Measurements from ENCODE around the gene CELA1. TPM values are rescaled to one million over a fixed set of nuclear protein-coding genes. Genes with fewer than 3 reads are reported as not detected.
"Not testable (repeated sequence)": the region's sequence is repeated elsewhere in the genome, so short reads cannot be mapped to it uniquely, and the experiment has no call there.

The CELA1 gene
- total RNA-seq, 2 experiments from 2014 or later = not detected

DNA sequence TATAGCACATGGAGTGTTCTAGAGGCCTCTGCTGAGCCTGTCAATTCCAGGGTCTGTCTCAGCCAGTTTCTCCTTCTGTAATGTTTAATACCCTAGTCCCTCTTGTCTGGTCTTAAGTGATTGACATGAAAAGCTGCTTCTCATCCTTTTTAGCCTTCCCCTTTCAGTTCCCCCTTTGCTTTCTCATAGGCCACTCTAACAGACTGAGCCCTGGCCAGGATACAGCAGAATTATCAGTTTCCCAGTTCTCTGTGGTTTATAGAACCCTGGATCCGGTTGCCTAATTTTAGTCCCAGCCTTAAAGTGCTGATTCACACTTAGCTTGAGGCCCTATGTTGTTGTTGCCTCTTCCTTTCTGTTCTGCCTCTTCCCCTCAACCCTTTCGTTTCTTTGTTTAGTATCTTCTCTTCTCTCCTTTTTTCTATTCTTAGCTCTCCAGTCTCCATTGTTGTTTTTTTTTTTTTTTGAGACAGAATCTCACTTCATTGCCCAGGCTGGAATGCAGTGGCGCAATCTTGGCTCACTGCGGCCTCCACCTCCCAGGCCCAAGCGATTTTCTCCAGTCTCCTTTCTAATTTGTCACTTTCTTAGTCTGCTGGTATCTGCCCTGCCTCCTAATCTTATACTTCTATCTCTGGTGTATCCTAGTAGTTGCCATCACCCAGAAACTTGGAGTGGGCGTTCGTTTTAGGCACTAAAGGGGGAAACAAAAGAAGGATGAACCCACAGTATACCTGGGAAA lies 19.6 kb downstream of the CELA1 start:
- H3K9me3 Mint-ChIP-seq = no peaks in the 10 kb centered on the region
- POLR2A ChIA-PET = interaction anchor here (0.5 to 1.5 kb wide), 6 partner anchors 9 to 98 kb away, joined by 3 to 10 read pairs (median 6); partner anchors contain the start of genes DAZAP2 and SLC4A8
- H3K27ac Mint-ChIP-seq = peak overlapping the region; percentile 89
- DNase-seq (no peak), ATAC-seq (ENCODE audit: low read depth) (no peak)
- peaks cover 20% of the 10 kb centered on the region for H3K36me3 Mint-ChIP-seq
- no peaks in the 10 kb centered on the region for H3K27me3 Mint-ChIP-seq
- peak overlapping the region; percentile 61 for H3K4me3 Mint-ChIP-seq
- peaks cover 43% of the 10 kb centered on the region for H3K4me1 Mint-ChIP-seq

DNA sequence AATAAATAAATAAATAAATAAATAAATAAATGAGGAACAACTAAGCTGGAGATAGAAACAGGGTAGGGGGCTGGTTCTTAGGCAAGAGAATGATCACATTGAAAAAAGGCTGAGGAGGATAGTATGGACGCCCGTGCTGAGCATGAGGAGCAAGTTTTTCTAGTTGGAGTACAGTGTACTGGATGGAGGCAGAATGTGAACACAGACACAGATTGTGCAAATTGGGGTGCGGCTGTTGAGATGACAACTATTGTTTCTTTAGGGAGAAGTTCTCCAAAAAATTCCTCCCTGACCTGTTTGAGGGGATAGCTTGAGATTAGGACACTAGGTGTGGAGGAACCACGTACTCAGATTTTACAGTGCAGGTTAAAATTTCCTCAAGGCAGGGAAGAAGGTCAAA lies 21.5 kb downstream of the CELA1 start:
- peaks cover 32% of the 10 kb centered on the region for H3K36me3 Mint-ChIP-seq

DNA sequence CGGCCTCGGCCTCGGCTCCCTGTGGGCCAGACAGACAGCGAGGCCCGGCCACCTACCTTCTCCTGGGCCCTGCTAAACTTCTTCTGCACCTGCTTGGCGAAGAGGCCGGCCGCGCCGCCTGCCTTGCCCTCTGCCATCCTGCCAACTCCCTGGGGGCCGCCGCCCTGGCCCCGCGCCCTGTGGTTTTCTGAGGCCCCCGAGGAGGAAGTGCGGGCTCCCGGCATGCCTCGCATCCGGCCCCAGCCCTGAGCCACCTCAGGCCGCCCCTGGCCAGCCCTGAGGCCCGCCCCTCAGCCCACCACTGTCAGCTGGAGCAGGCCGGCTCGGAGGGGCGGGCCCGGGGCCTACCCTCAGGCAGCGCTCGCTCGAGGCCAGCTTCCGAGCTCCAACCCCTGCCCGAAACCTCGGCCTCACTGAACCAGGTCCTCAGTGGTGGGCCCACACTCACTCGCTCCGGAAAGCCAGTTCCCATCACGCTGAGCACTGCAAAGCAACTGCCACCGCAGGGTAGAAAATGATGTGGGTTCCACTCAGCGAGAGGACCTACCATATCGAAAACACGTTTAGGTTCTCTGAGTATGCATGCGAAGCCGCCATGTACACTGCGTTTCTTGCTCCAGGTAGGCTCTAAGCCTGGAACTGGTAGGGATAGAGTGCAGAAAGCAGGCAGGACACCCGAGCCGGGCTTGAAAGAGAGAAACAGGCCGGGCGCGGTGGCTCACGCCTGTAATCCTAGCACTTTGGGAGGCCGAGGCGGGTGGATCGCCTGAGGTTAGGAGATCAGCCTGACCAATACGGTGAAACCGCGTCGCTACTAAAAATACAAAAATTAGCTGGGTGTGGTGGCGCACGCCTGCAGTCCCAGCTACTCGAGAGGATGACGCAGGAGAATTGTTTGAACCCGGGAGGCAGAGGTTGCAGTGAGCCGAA lies 22.2 kb downstream of the CELA1 start, which contains the start of gene BIN2:
BIN2 (minus strand) TSS at position 209 of the 930 bp plus-strand sequence; CDS start at position 137, 72 bp downstream.
- Mint-ChIP-seq H3K4me1 (peaks cover 55% of the 10 kb centered on the region), H3K36me3 (peaks cover 32% of the 10 kb centered on the region), H3K27ac (peak within 1 kb of the TSS; percentile 97), H3K4me3 (peak within 1 kb of the TSS; percentile 96), H3K27me3 (no peaks in the 10 kb centered on the region), H3K9me3 (no peaks in the 10 kb centered on the region)
- ATAC-seq (ENCODE audit: low read depth) (peak; percentile 82), DNase-seq (peak; percentile 87)
- POLR2A ChIA-PET = interaction anchor here (0.5 to 2.4 kb wide), 7 partner anchors 9 to 279 kb away, joined by 3 to 13 read pairs (median 3); partner anchors contain the start of gene DAZAP2

More for the DNA sequence above, 21.5 kb downstream of the CELA1 start:
- POLR2A ChIA-PET = interaction anchor here (2.4 kb wide), 1 partner anchor 86 kb away, joined by 13 read pairs; the partner anchor contains the start of gene DAZAP2
- DNase-seq (no peak), ATAC-seq (ENCODE audit: low read depth) (no peak)
- no peaks in the 10 kb centered on the region for H3K9me3 Mint-ChIP-seq
- peak overlapping the region; percentile 65 for H3K4me3 Mint-ChIP-seq
- H3K27ac Mint-ChIP-seq = peak overlapping the region; percentile 78
- H3K27me3 Mint-ChIP-seq = no peaks in the 10 kb centered on the region
- peaks cover 55% of the 10 kb centered on the region for H3K4me1 Mint-ChIP-seq

DNA sequence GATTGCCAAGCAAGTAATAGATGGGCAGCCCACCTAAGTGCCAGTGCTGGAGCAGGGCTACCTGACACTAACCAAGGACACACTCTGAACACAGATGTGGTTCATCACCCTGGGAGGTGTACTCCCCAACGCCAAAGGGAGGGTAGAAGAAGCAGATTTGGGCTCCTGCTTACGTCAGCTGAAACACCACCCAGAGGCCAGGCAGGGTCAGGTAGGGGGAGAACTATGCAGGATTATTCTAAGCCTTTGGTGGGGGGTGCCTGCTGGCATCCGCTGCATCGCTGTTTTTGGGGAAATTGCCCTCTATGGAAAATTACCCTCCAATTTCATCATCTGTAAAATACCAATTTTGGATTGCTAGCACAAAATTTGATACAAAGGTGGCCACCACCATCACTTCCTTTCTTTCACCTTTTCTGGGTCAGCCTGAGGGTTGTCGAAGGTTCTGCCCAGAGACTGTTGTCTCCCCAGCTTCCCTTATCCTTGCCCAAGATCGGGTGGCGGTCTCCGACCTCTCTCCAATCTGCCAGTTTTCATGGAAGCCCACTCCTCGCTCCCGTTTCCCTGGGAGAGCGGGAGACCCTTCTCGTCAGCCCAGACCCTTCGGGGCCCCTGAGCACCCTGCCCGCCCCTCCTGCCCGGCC lies 23.0 kb downstream of the CELA1 start:
- H3K36me3 Mint-ChIP-seq = peaks cover 35% of the 10 kb centered on the region

DNA sequence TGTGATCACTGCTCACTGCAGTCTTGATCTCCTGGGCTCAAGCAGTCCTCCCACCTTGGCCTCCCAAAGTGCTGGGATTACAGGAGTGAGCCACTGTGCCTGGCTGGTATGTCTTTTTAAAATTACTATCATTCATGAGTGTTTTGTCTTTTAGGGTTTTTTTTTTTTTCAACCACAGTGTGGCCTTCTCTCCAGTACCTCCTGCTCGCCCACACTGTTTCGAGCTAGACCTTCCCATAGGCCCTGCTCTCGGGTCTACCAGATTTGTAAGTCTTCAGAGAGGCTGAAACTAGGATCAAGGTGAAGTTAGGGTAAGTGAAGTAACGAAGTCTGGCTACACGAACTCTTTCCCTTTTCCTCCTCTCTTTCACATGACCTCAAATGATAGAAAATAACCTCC lies 24.0 kb downstream of the CELA1 start:
- no peak for DNase-seq
- Mint-ChIP-seq H3K4me1 (peaks cover 56% of the 10 kb centered on the region), H3K27me3 (no peaks in the 10 kb centered on the region), H3K27ac (peak overlapping the region; percentile 97), H3K36me3 (peaks cover 38% of the 10 kb centered on the region), H3K9me3 (no peaks in the 10 kb centered on the region), H3K4me3 (peak overlapping the region; percentile 96)
- no peak for ATAC-seq (ENCODE audit: low read depth)
- POLR2A ChIA-PET = interaction anchor here (0.5 to 1.3 kb wide), 6 partner anchors 9 to 71 kb away, joined by 3 to 10 read pairs (median 3); partner anchors contain the start of gene SMAGP

More for the DNA sequence above, 23.0 kb downstream of the CELA1 start:
- Mint-ChIP-seq H3K27me3 (no peaks in the 10 kb centered on the region), H3K9me3 (no peaks in the 10 kb centered on the region), H3K4me3 (peak overlapping the region; percentile 96), H3K4me1 (peaks cover 55% of the 10 kb centered on the region), H3K27ac (peak overlapping the region; percentile 97)
- DNase-seq (peak; percentile 58), ATAC-seq (ENCODE audit: low read depth) (peak; percentile 50)
- POLR2A ChIA-PET = interaction anchor here (0.5 to 2.4 kb wide), 10 partner anchors 8 to 278 kb away, joined by 3 to 13 read pairs (median 3); partner anchors contain the start of genes DAZAP2 and SMAGP

DNA sequence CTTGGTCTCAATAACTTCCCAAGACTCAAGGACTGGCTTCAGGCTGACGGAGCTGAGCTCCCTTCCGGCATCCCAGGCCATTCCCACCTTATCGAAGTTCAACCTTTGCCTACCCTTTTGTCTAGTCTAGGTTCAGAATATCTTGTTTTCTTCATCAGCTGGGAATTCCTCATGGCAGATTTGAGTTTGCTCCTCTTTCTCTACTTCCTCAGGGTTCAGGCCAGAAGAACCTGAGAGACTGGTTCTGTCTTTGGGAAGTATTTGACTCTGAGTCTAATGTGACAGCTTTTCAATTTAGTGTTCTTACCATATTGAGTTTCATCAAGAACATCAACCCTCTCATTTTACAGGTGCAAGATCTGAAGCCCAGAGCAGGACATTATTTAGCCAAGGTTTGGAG lies 24.6 kb downstream of the CELA1 start:
- Mint-ChIP-seq H3K36me3 (peaks cover 42% of the 10 kb centered on the region), H3K4me1 (peaks cover 55% of the 10 kb centered on the region), H3K27ac (peak overlapping the region; percentile 87), H3K4me3 (peak overlapping the region; percentile 96), H3K9me3 (no peaks in the 10 kb centered on the region), H3K27me3 (no peaks in the 10 kb centered on the region)
- no peak for ATAC-seq (ENCODE audit: low read depth)
- DNase-seq = no peak
- POLR2A ChIA-PET = interaction anchor here (0.6 to 1.0 kb wide), 2 partner anchors 8 to 9 kb away, joined by 3 read pairs; no protein-coding TSS in a partner anchor

DNA sequence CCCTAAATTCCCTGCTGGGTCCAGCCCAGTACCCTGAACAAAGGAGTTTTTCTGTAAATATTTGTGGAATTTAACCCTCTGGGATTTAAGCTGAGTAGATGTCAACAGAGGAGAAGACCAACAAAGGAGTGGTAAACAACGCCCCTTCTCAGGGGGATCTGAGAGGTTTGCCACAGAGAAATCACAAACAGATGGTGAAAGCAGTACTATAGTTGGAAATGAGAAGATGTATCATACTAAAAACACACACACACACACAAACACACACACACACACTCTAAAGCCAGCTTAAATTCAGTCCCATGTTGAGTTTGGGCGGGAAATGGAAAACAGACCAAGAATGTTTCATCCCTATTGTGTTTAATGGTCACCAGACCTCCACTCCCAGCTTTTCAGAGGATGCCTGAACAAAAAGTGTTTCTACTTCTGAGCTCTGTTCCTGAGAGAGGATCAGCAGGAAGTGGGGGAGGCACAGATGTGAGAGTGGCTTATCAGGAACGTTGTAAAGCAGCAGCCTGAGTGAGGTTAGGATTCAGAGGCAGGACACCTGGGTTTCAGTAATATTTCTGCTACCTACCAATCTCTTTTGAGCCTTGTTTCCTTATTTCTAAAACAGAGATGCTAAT lies 25.7 kb downstream of the CELA1 start:
- Mint-ChIP-seq H3K9me3 (no peaks in the 10 kb centered on the region), H3K4me1 (peaks cover 54% of the 10 kb centered on the region), H3K27ac (peak overlapping the region; percentile 87), H3K36me3 (peaks cover 45% of the 10 kb centered on the region), H3K27me3 (no peaks in the 10 kb centered on the region), H3K4me3 (peak overlapping the region; percentile 96)
- DNase-seq (no peak), ATAC-seq (ENCODE audit: low read depth) (no peak)
- POLR2A ChIA-PET = interaction anchor here (0.6 to 3.4 kb wide), 5 partner anchors 10 to 1978 kb away, joined by 3 to 13 read pairs (median 3); partner anchors contain the start of genes CSRNP2 and DAZAP2

DNA sequence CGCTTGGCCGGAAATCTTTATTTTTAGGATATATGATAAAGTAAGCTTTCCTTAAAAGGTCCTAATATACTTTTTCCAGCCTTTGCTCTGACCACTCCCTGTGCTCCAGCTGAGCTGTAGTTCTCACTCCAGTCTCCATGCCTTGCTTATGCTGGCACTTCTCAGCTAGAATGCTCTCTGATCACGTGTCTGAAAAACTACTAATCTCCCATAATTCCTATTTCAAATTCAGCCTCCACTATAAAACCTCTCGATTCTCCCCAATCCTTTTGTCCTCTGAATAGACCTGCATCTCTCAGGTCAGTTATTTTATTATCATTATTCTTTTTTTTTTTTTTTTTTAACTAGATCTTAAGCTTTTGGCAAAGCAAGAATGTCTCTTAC lies 26.2 kb downstream of the CELA1 start:
- peaks cover 54% of the 10 kb centered on the region for H3K4me1 Mint-ChIP-seq
- H3K27me3 Mint-ChIP-seq = no peaks in the 10 kb centered on the region
- peak overlapping the region; percentile 87 for H3K27ac Mint-ChIP-seq
- POLR2A ChIA-PET = interaction anchor here (0.6 to 3.4 kb wide), 4 partner anchors 20 to 1977 kb away, joined by 3 to 13 read pairs (median 4); partner anchors contain the start of genes CSRNP2 and DAZAP2
- ATAC-seq (ENCODE audit: low read depth) = no peak
- H3K36me3 Mint-ChIP-seq = peaks cover 48% of the 10 kb centered on the region
- DNase-seq = no peak
- peak overlapping the region; percentile 96 for H3K4me3 Mint-ChIP-seq
- H3K9me3 Mint-ChIP-seq = no peaks in the 10 kb centered on the region

DNA sequence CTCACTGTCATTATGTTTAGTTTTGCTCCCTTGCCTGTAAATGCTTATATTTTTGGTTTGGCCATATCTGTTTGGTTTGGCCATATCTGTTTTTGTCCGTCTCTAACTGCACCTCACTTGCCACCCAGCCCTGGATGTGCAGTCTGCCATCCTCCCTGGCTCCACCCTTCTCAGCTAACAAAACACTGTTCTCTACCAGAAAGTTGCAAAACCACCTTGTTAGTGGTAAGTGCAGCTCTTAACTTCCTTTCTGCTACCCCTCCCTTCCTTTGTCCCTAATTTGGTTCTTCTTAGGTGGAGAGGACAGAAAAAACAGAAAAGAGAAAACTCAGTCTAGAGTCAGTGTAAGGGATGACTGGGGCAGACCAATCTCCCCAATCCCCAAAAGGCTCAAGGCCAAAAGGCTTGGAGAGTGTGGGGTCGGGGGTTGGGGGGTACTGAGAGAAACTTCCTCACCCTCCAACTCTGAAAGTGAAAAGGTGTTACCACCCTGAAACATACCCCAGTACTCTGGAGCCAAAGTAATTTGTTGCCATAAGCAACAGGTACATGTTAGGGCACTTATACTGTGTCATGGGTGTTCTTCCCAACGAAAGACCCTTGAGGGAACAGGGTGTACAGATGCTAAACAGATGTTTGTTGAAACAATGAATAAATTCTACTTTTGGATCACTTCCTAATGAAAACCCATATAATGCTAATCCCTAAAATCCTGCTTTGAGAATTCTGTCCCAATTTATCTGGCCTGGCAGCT lies 27.5 kb downstream of the CELA1 start:
- Mint-ChIP-seq H3K27ac (peak overlapping the region; percentile 88), H3K4me3 (peak overlapping the region; percentile 75), H3K27me3 (no peaks in the 10 kb centered on the region), H3K4me1 (peaks cover 50% of the 10 kb centered on the region), H3K9me3 (no peaks in the 10 kb centered on the region), H3K36me3 (peaks cover 47% of the 10 kb centered on the region)
- DNase-seq (no peak), ATAC-seq (ENCODE audit: low read depth) (peak; percentile 76)
- POLR2A ChIA-PET = interaction anchor here (0.8 to 3.4 kb wide), 8 partner anchors 11 to 80 kb away, joined by 4 to 13 read pairs (median 5); partner anchors contain the start of gene DAZAP2

DNA sequence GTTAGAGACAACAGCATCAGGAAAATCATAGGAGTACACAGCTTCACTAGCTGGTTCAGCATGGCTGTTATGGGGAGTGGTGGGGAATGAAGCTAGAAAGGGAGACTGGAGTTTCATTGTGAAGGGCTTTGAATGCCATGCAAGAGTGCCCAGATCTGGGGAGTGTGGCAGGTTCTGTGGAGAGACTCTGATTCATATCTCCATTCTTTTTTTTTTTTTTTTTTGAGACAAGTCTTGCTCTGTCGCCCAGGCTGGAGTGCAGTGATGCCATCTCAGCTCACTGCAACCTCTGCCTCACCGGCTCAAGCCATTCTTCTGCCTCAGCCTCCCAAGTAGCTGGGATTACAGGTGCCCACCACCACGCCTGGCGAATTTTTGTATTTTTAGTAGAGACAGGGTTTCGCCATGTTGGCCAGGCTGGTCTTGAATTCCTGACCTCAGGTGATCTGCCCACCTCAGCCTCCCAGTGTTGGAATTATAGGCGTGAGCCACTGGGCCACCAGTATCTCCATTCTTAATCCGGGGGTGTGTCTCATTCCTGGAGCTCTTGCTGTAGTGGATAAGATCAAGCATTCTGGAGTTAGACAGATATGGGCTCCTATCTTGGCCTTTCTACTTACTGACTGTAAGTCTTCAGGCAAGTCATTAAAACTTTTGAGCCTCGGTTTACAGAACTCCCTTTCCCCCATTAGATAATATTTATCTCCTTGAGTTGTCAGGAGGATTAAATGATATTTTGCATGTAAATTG lies 28.2 kb downstream of the CELA1 start:
- H3K9me3 Mint-ChIP-seq; ATAC-seq (ENCODE audit: low read depth); DNase-seq; H3K27me3 Mint-ChIP-seq: not testable (repeated sequence)
- peak overlapping the region; percentile 88 for H3K27ac Mint-ChIP-seq
- H3K4me3 Mint-ChIP-seq = peak overlapping the region; percentile 75
- POLR2A ChIA-PET = interaction anchor here (0.7 to 3.4 kb wide), 9 partner anchors 8 to 213 kb away, joined by 3 to 13 read pairs (median 4); partner anchors contain the start of gene DAZAP2
- H3K36me3 Mint-ChIP-seq = peaks cover 45% of the 10 kb centered on the region
- peaks cover 50% of the 10 kb centered on the region for H3K4me1 Mint-ChIP-seq

DNA sequence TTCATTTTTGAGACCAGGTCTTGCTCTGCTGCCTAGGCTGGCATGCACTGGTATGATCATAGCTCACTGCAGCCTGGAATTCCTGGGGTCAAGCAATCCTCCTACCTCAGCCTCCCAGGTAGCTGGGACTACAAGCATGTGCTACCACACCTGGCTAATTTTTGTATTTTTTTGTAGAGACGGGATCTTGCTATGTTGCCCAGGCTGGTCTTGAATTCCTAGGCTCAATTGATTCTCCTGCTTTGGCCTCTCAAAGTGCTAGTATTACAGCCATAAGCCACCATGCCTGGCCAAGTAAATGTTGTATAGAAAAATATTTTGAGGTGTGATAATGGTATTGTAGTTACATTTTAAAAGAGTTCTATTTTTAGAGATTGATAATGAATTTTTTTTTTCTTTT lies 35.1 kb downstream of the CELA1 start:
- no peak overlapping the region for H3K4me3 Mint-ChIP-seq
- POLR2A ChIA-PET = no interaction called here
- H3K27me3 Mint-ChIP-seq = no peaks in the 10 kb centered on the region
- peaks cover 47% of the 10 kb centered on the region for H3K36me3 Mint-ChIP-seq
- no peak for ATAC-seq (ENCODE audit: low read depth)
- no peaks in the 10 kb centered on the region for H3K9me3 Mint-ChIP-seq
- DNase-seq = no peak
- peaks cover 12% of the 10 kb centered on the region for H3K4me1 Mint-ChIP-seq
- no peak overlapping the region for H3K27ac Mint-ChIP-seq

Data from activated naive CD8-positive, alpha-beta T cell treated with anti-CD3 and anti-CD28 coated beads, Interleukin-2, amount 10 ng/mL, durations not matched to agents 7 days and 5 days (primary cell).